ENCODE results near the gene ATP6V1E1.

The ATP6V1E1 gene

GRCh38 chr22:17562906-17563870, 65.4 kb downstream of the ATP6V1E1 start, which contains the start of gene SLC25A18:
SLC25A18 (plus strand) TSS chr22:17563498; CDS start chr22:17579945, 16,447 bp downstream.
- H3K9ac ChIP-seq (ENCODE audit: low read length) = peak within 1 kb of the TSS; percentile 83
- no peak for DNase-seq (ENCODE audit: low read depth)
- no peaks in the 10 kb centered on the region for H3K36me3 ChIP-seq (ENCODE audit: control insufficient read depth, insufficient read depth, low read length, severe bottlenecking)
- H3K4me1 ChIP-seq (ENCODE audit: control insufficient read depth, insufficient read depth, low read length) = peaks cover 40% of the 10 kb centered on the region
- H3K27me3 ChIP-seq (replicated peaks; ENCODE audit: control insufficient read depth, insufficient read depth, low read length) = peaks cover 1% of the 10 kb centered on the region
- peak within 1 kb of the TSS; percentile 80 for H3K4me3 ChIP-seq (ENCODE audit: low read length)
- H3K9me3 ChIP-seq (ENCODE audit: control insufficient read depth, low read length) = no peaks in the 10 kb centered on the region

- Histone ChIP-seq H3K4me3 (ENCODE audit: low read length) (no peak overlapping the region), H3K4me1 (ENCODE audit: control insufficient read depth, insufficient read depth, low read length) (peaks cover 29% of the 10 kb centered on the region), H3K9ac (ENCODE audit: low read length) (no peak overlapping the region), H3K27me3 (replicated peaks; ENCODE audit: control insufficient read depth, insufficient read depth, low read length) (peaks cover 3% of the 10 kb centered on the region), H3K36me3 (ENCODE audit: control insufficient read depth, insufficient read depth, low read length, severe bottlenecking) (no peaks in the 10 kb centered on the region), H3K9me3 (ENCODE audit: control insufficient read depth, low read length) (no peaks in the 10 kb centered on the region)
- no peak for DNase-seq (ENCODE audit: low read depth)
Measured at GRCh38 chr22:17559188-17559587, 69.4 kb downstream of the ATP6V1E1 start.

GRCh38 chr22:17554814-17555213, 73.7 kb downstream of the ATP6V1E1 start:
- H3K36me3 ChIP-seq (ENCODE audit: control insufficient read depth, insufficient read depth, low read length, severe bottlenecking) = no peaks in the 10 kb centered on the region
- H3K27me3 ChIP-seq (replicated peaks; ENCODE audit: control insufficient read depth, insufficient read depth, low read length) = peaks cover 10% of the 10 kb centered on the region
- H3K4me3 ChIP-seq (ENCODE audit: low read length) = no peak overlapping the region
- no peak overlapping the region for H3K9ac ChIP-seq (ENCODE audit: low read length)
- no peaks in the 10 kb centered on the region for H3K9me3 ChIP-seq (ENCODE audit: control insufficient read depth, low read length)
- DNase-seq (ENCODE audit: low read depth) = no peak
- peaks cover 3% of the 10 kb centered on the region for H3K4me1 ChIP-seq (ENCODE audit: control insufficient read depth, insufficient read depth, low read length)

GRCh38 chr22:17552737-17553136, 75.8 kb downstream of the ATP6V1E1 start:
- DNase-seq (ENCODE audit: low read depth) = no peak
- no peaks in the 10 kb centered on the region for H3K4me1 ChIP-seq (ENCODE audit: control insufficient read depth, insufficient read depth, low read length)
- H3K36me3 ChIP-seq (ENCODE audit: control insufficient read depth, insufficient read depth, low read length, severe bottlenecking) = no peaks in the 10 kb centered on the region
- no peaks in the 10 kb centered on the region for H3K9me3 ChIP-seq (ENCODE audit: control insufficient read depth, low read length)
- H3K9ac ChIP-seq (ENCODE audit: low read length) = no peak overlapping the region
- peaks cover 12% of the 10 kb centered on the region for H3K27me3 ChIP-seq (replicated peaks; ENCODE audit: control insufficient read depth, insufficient read depth, low read length)
- H3K4me3 ChIP-seq (ENCODE audit: low read length) = no peak overlapping the region

GRCh38 chr22:17549655-17550054, 78.9 kb downstream of the ATP6V1E1 start:
- Histone ChIP-seq H3K36me3 (ENCODE audit: control insufficient read depth, insufficient read depth, low read length, severe bottlenecking) (no peaks in the 10 kb centered on the region), H3K4me3 (ENCODE audit: low read length) (no peak overlapping the region), H3K9ac (ENCODE audit: low read length) (no peak overlapping the region), H3K4me1 (ENCODE audit: control insufficient read depth, insufficient read depth, low read length) (no peaks in the 10 kb centered on the region), H3K27me3 (replicated peaks; ENCODE audit: control insufficient read depth, insufficient read depth, low read length) (peaks cover 12% of the 10 kb centered on the region), H3K9me3 (ENCODE audit: control insufficient read depth, low read length) (no peaks in the 10 kb centered on the region)
- no peak for DNase-seq (ENCODE audit: low read depth)

- no peaks in the 10 kb centered on the region for H3K9me3 ChIP-seq (ENCODE audit: control insufficient read depth, low read length)
Measured at GRCh38 chr22:17549183-17549582, 79.4 kb downstream of the ATP6V1E1 start.

GRCh38 chr22:17548756-17549035, 79.9 kb downstream of the ATP6V1E1 start:
- Histone ChIP-seq H3K9ac (ENCODE audit: low read length) (no peak overlapping the region), H3K27me3 (replicated peaks; ENCODE audit: control insufficient read depth, insufficient read depth, low read length) (peaks cover 12% of the 10 kb centered on the region), H3K4me1 (ENCODE audit: control insufficient read depth, insufficient read depth, low read length) (no peaks in the 10 kb centered on the region), H3K36me3 (ENCODE audit: control insufficient read depth, insufficient read depth, low read length, severe bottlenecking) (no peaks in the 10 kb centered on the region), H3K9me3 (ENCODE audit: control insufficient read depth, low read length) (no peaks in the 10 kb centered on the region), H3K4me3 (ENCODE audit: low read length) (no peak overlapping the region)
- DNase-seq (ENCODE audit: low read depth) = no peak

More at GRCh38 chr22:17549183-17549582, 79.4 kb downstream of the ATP6V1E1 start:
- Histone ChIP-seq H3K27me3 (replicated peaks; ENCODE audit: control insufficient read depth, insufficient read depth, low read length) (peaks cover 12% of the 10 kb centered on the region), H3K4me3 (ENCODE audit: low read length) (no peak overlapping the region), H3K36me3 (ENCODE audit: control insufficient read depth, insufficient read depth, low read length, severe bottlenecking) (no peaks in the 10 kb centered on the region), H3K9ac (ENCODE audit: low read length) (no peak overlapping the region), H3K4me1 (ENCODE audit: control insufficient read depth, insufficient read depth, low read length) (no peaks in the 10 kb centered on the region)
- DNase-seq (ENCODE audit: low read depth) = no peak

- no peaks in the 10 kb centered on the region for H3K9me3 ChIP-seq (ENCODE audit: control insufficient read depth, low read length)
- no peaks in the 10 kb centered on the region for H3K4me1 ChIP-seq (ENCODE audit: control insufficient read depth, insufficient read depth, low read length)
- H3K4me3 ChIP-seq (ENCODE audit: low read length) = no peak overlapping the region
- DNase-seq (ENCODE audit: low read depth) = no peak
- H3K9ac ChIP-seq (ENCODE audit: low read length) = no peak overlapping the region
- peaks cover 9% of the 10 kb centered on the region for H3K27me3 ChIP-seq (replicated peaks; ENCODE audit: control insufficient read depth, insufficient read depth, low read length)
- H3K36me3 ChIP-seq (ENCODE audit: control insufficient read depth, insufficient read depth, low read length, severe bottlenecking) = no peaks in the 10 kb centered on the region
Measured at GRCh38 chr22:17548010-17548755, 80.4 kb downstream of the ATP6V1E1 start.

- Histone ChIP-seq H3K4me3 (ENCODE audit: low read length) (no peak overlapping the region), H3K36me3 (ENCODE audit: control insufficient read depth, insufficient read depth, low read length, severe bottlenecking) (no peaks in the 10 kb centered on the region), H3K4me1 (ENCODE audit: control insufficient read depth, insufficient read depth, low read length) (no peaks in the 10 kb centered on the region), H3K9me3 (ENCODE audit: control insufficient read depth, low read length) (no peaks in the 10 kb centered on the region), H3K9ac (ENCODE audit: low read length) (no peak overlapping the region), H3K27me3 (replicated peaks; ENCODE audit: control insufficient read depth, insufficient read depth, low read length) (peaks cover 8% of the 10 kb centered on the region)
- DNase-seq (ENCODE audit: low read depth) = no peak
Measured at GRCh38 chr22:17542452-17542851, 86.1 kb downstream of the ATP6V1E1 start.

Measured in adipocyte (in vitro differentiated cells).